ENCODE data around the gene ZP3.
"Not testable (repeated sequence)": the region's sequence is repeated elsewhere in the genome, so short reads cannot be mapped to it uniquely, and the experiment has no call there.

GRCh38 chr7:76445577-76446008, 20.8 kb downstream of the ZP3 start:
- not testable (repeated sequence) for TF ChIP-seq POLR2A (IDR thresholded peaks at IDR 0.05)
- TF ChIP-seq, protein P1, sequence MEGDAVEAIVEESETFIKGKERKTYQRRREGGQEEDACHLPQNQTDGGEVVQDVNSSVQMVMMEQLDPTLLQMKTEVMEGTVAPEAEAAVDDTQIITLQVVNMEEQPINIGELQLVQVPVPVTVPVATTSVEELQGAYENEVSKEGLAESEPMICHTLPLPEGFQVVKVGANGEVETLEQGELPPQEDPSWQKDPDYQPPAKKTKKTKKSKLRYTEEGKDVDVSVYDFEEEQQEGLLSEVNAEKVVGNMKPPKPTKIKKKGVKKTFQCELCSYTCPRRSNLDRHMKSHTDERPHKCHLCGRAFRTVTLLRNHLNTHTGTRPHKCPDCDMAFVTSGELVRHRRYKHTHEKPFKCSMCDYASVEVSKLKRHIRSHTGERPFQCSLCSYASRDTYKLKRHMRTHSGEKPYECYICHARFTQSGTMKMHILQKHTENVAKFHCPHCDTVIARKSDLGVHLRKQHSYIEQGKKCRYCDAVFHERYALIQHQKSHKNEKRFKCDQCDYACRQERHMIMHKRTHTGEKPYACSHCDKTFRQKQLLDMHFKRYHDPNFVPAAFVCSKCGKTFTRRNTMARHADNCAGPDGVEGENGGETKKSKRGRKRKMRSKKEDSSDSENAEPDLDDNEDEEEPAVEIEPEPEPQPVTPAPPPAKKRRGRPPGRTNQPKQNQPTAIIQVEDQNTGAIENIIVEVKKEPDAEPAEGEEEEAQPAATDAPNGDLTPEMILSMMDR (IDR thresholded peaks at IDR 0.05) = not testable (repeated sequence)
